HG02870 (cell line): ENCODE results near the gene DNAJB2.

Experiments
- ATAC-seq: cut with Tn5 transposase; IDR thresholded peaks from one replicate; pipeline ENCODE4 v1.9.1; 2021; ENCODE audit warnings: mild to moderate bottlenecking, moderate library complexity; ENCODE audit not compliant: unreplicated experiment

Gene DNAJB2

GRCh38 chr2:219279151-219279915, at the start of gene DNAJB2:
TSS of gene DNAJB2 (plus strand) at chr2:219279366. CDS start at chr2:219279834, 468 bp downstream.
- peak; percentile 86 for ATAC-seq

DNA sequence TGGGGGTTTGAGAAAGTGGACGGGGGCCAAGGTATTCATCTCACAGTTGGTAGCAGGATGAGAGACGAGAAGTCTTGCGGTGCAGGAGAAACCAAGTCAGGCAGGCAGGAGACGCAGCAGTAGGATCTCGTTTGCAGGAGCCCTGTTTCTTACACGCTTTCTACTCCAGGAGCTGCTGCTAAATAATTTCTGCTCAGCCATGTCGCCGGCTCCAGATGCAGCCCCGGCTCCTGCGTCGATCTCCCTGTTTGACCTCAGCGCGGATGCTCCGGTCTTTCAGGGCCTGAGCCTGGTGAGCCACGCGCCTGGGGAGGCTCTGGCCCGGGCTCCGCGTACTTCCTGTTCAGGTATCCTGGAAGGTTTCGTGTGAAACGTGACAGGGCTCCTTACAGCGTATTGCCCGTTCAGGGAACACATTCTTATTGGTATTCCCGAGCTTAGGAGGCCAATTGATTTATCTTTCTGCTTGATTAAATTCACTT, 49.1 kb upstream of the DNAJB2 start:
- ATAC-seq, result no peak

GRCh38 chr2:219234331-219234730, 44.8 kb upstream of the DNAJB2 start:
- ATAC-seq, result no peak

DNA sequence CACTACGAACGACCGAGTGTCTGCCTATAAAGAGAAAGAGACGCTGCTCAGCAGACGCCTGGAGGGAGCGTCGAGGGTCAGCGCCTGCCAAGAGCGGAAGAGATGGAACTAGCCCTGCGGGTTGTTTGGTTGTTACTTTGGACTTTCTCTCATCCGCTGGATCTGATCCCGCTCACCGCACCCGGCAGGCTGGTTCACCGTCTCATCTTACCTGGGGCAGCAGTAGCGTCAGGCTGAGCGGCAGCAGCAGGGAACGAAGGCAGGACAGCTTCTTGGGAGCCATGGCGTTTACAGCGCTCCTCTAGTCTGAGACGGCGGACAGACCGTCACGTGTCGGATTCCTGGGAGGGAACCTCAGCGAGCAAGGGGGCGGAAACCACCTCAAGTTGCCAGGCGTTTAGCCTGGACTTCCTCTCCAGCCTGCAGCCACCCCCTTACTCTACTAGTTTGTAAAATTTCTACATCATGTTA, 35.8 kb upstream of the DNAJB2 start:
- no peak for ATAC-seq

DNA sequence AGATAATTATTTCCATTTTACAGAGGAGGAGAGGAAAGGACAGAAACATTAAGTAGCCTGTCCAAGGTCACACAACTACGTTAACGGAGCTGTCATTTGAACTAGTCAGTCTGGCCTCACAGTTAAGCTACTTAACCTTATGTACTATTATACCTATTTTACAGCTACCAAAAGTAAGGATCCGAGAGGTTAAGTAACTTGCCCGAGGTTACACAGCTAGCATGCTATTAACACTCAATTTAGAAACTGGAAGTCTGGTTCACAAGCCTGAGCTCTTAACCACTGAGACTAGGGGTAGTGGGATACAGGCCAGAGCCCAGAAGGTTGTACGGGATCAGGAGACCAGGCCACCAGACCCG, 34.4 kb upstream of the DNAJB2 start:
- ATAC-seq, result no peak

GRCh38 chr2:219245148-219245898, 33.8 kb upstream of the DNAJB2 start, which contains the start of the genes GLB1L and STK16:
TSS of gene GLB1L (minus strand) at chr2:219245444. CDS start at chr2:219243573, 1,871 bp downstream.
TSS of gene STK16 (plus strand) at chr2:219245479. CDS start at chr2:219246000, 521 bp downstream.
- ATAC-seq, result peak; percentile 72

GRCh38 chr2:219245899-219246230, 33.3 kb upstream of the DNAJB2 start:
- no peak for ATAC-seq

- no peak for ATAC-seq
These were observed 32.6 kb upstream of the DNAJB2 start for GRCh38 chr2:219246559-219246958.

DNA sequence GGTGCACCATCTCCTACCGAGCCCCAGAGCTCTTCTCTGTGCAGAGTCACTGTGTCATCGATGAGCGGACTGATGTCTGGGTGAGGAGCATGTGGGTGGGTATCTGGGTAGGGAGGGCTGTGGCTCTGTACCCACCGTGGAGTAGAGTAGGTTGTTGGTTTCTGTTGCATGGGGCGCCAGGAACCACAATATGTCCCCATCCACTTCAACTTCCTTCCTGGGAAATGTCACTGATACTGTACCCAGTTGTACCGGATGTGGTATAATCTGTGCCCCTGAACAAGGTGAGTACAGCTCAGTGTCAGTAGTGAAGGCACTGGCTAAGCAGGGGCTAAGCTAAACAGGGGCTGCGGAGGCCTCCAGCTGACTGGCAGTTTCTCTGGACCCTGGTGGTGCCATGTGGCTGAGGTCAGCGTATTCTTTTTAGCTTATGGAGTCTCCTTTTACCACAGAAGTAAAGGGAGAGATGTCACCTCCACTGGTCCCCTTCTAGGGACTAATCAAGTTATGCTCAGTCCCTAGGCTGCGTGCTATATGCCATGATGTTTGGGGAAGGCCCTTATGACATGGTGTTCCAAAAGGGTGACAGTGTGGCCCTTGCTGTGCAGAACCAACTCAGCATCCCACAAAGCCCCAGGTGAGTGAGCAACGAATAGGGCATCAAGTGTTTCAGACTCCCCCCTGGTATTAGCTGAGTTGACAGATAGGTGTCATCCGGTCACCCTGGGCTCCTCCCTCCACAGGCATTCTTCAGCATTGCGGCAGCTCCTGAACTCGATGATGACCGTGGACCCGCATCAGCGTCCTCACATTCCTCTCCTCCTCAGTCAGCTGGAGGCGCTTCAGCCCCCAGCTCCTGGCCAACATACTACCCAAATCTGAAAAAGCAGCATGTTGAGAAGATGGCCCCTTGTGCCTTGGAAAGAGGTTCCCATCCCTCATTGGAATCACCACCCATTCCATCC, 31.2 kb upstream of the DNAJB2 start:
- ATAC-seq, result no peak

GRCh38 chr2:219248845-219249202, 30.3 kb upstream of the DNAJB2 start:
- no peak for ATAC-seq

DNA sequence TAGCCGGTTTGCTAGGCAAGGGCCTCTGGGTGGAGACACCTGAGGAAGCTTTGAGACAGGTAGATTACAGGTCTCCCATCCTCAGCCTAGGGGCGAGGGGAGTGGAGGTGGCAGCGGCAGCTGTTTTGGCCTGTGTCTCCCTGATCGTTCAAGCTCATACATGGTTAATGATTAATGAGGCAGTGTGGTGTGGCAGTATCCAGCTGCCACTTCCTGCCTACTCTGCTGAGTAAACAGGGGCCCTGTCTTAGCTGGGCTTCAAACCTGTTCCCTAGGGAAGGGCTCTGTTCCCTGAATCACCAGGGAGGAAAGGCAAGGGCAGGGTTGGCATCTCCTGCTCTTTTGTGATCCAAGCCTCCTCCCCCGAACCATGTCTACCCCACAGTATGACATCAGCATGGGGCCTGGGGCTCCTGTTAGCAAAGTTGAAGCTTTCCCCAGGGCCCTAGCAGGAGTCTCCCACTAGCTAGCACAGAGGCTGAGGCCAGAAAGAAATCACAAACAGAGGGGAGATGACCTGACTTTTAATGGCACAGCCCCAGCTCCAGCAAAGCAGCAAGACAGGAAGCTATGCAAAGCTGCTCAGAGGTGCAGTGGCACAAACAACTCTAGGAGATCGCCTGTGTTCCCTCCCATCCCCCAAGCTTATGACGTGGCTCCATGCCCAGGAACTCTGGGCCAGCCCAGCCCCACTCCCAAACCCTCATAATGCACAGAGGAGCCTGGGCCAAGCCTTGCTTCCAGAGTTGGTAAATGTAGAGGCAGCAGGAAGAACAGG, 29.8 kb upstream of the DNAJB2 start:
- ATAC-seq, result no peak

DNA sequence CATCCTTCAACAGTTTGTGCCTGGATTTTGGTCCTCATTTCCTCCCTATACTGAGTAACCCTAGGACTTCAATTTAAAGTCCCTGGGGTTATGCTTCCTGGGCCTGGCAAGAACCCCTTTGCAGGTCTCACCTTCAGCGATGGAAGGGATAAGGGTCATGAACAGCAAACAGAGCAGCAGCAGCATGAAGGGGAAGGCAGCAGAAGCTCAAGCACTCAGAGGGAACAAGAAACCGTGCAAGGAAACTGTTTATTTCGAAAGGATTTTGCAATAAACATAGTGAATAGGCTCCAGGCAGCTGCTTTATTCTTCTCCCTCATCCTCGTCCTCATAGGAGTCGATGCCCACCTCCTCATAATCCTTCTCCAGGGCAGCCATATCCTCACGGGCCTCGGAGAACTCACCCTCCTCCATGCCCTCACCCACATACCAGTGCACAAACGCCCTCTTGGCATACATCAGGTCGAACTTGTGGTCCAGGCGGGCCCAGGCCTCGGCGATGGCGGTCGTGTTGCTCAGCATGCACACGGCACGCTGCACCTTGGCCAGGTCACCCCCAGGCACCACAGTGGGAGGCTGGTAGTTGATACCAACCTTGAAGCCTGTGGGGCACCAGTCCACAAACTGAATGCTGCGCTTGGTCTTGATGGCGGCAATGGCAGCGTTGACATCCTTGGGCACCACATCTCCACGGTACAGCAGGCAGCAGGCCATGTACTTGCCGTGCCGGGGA, 29.0 kb upstream of the DNAJB2 start:
- no peak for ATAC-seq

- no peak for ATAC-seq
These were observed 27.5 kb upstream of the DNAJB2 start for GRCh38 chr2:219251656-219252055.

- no peak for ATAC-seq
These were observed 27.1 kb upstream of the DNAJB2 start for GRCh38 chr2:219252084-219252483.

GRCh38 chr2:219252570-219252899, 26.6 kb upstream of the DNAJB2 start:
- ATAC-seq, result no peak

DNA sequence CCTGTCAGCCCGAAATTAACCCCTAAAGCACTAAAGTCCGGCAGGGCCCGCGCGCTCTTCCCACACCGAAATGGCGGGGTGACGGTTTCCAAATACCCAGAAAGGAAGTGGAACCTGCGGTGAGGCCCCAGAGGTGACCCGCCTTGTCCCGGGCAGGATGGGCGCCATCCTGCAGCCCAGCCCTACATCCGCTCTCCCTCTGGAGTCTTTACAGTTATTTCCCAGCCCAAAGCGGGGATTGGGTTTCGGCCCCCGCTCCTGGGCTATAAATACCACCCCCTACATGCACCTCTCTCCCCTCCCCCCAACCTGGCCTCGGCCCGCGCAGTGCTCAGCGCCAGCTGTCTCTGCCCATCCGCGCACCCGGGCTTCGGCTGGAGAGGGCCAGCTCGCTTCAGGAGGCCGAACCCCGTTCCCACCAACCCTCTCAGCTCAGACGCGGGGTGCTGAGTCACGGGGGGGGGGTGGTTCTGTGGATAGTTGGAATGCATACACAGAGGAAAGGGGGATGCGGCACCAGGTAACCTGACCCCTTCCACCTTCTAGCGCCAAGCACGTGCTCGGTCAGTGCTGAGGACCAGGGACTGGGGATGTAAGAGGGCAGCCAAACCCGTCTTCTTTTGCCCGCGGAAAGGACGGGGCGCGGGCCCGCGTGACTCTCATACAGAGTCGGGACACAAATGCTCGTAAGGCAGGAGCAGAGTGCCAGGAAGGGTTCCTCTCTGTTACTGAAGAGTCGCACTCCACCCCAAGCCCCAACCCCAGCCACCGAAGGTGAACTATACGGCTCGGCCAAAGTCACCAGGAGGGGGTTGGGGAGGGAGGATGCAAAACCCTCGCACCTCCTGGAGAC, 26.0 kb upstream of the DNAJB2 start, which contains the start of gene TUBA4B:
Gene TUBA4B (plus strand): TSS at position 344 of the 853 bp plus-strand sequence. CDS start 165 bp downstream, at position 509.
- peak; percentile 20 for ATAC-seq

GRCh38 chr2:219253753-219254589, 25.2 kb upstream of the DNAJB2 start, which contains the start of gene TUBA4A:
TSS of gene TUBA4A (minus strand) at chr2:219253918. CDS start at chr2:219253858, 60 bp downstream.
- peak; percentile 60 for ATAC-seq
